IMR-90 (cell line): ENCODE results near the gene CPA3. TPM values are rescaled to one million over a fixed set of nuclear protein-coding genes. Genes with fewer than 3 reads are reported as not detected.

Experiments
- ATAC-seq: fragments of 200-7000 bp; cut with Tn5 transposase; 2 replicates; pipeline ENCODE4 v1.9.1; 2020; ENCODE audit warnings: low read depth, mild to moderate bottlenecking, moderate library complexity
- BruUV-seq: library from RNA; stranded (reverse); fragments of 400-500 nt; replicated peaks from 2 replicates; lab custom pipeline; 2021; lab: Mats Ljungman, UMichigan
- CTCF ChIA-PET: fragments of 300-600 bp; formaldehyde crosslinking; extraction: SDS; loops from one replicate; lab custom pipeline; 2021; ENCODE audit warnings: antibody characterized with exemption; lab: Yijun Ruan, JAX
- POLR2A ChIA-PET: fragments of 300-600 bp; sonication (Branson Sonifier 250); formaldehyde crosslinking; loops from one replicate; lab custom pipeline; 2022; ENCODE audit warnings: antibody characterized with exemption; ENCODE audit not compliant: unreplicated experiment; lab: Charles Lee
- DNase-seq: peaks from one replicate; pipeline ENCODE4 v3.0.0; 2013
- H2AFZ ChIP-seq: replicated peaks from 2 replicates; pipeline ENCODE3; 2013; ENCODE audit warnings: low read length, mild to moderate bottlenecking; ENCODE audit not compliant: poor library complexity
- H2AK5ac ChIP-seq: 2 replicates; pipeline ENCODE4 v1.6.1; 2013; ENCODE audit warnings: low read depth, low read length, inconsistent platforms
- H2AK9ac ChIP-seq: replicated peaks from 2 replicates; pipeline ENCODE3; 2013; ENCODE audit warnings: mild to moderate bottlenecking, low read depth, low read length, moderate library complexity; ENCODE audit not compliant: poor library complexity
- H2BK120ac ChIP-seq: 2 replicates; pipeline ENCODE4 v1.6.1; 2013; ENCODE audit warnings: low read depth, low read length, inconsistent platforms
- H2BK15ac ChIP-seq: 3 replicates; pipeline ENCODE4 v1.6.1; 2013; ENCODE audit warnings: low read depth, low read length, inconsistent platforms
- H2BK20ac ChIP-seq: 2 replicates; pipeline ENCODE4 v1.6.1; 2013; ENCODE audit warnings: low read depth, mild to moderate bottlenecking, inconsistent platforms, low read length, moderate library complexity
- H2BK5ac ChIP-seq: 2 replicates; pipeline ENCODE4 v1.6.1; 2013; ENCODE audit warnings: mild to moderate bottlenecking, low read depth, low read length, inconsistent platforms; ENCODE audit not compliant: poor library complexity, severe bottlenecking
- H3K14ac ChIP-seq: replicated peaks from 2 replicates; pipeline ENCODE4 v1.6.1; 2013; ENCODE audit warnings: low read depth, low read length, inconsistent platforms
- H3K18ac ChIP-seq: 2 replicates; pipeline ENCODE4 v1.6.1; 2013; ENCODE audit warnings: low read depth, low read length, control low read depth
- H3K23ac ChIP-seq: 2 replicates; pipeline ENCODE4 v1.6.1; 2013; ENCODE audit warnings: low read depth, low read length, inconsistent platforms
- H3K27ac ChIP-seq: 2 replicates; pipeline ENCODE4 v1.5.1; 2013; ENCODE audit warnings: mild to moderate bottlenecking, control low read depth, low read length; ENCODE audit not compliant: insufficient read depth
- H3K27me3 ChIP-seq: 2 replicates; pipeline ENCODE4 v1.6.1; 2013; ENCODE audit warnings: low read length; ENCODE audit not compliant: control insufficient read depth, insufficient read depth
- H3K36me3 ChIP-seq: 2 replicates; pipeline ENCODE4 v1.6.1; 2013; ENCODE audit warnings: low read length, mixed read lengths; ENCODE audit not compliant: control insufficient read depth, insufficient read depth
- H3K4ac ChIP-seq: 2 replicates; pipeline ENCODE4 v1.6.1; 2013; ENCODE audit warnings: low read depth, low read length, inconsistent platforms
- H3K4me1 ChIP-seq: 2 replicates; pipeline ENCODE4 v1.6.1; 2013; ENCODE audit warnings: low read length, mixed read lengths; ENCODE audit not compliant: control insufficient read depth, insufficient read depth
- H3K4me2 ChIP-seq: 2 replicates; pipeline ENCODE4 v1.6.1; 2013; ENCODE audit warnings: low read depth, mild to moderate bottlenecking, control low read depth, low read length, moderate library complexity
- H3K4me3 ChIP-seq: 2 replicates; pipeline ENCODE4 v1.5.1; 2013; ENCODE audit warnings: low read depth, mild to moderate bottlenecking, control low read depth, low read length, moderate library complexity; ENCODE audit not compliant: insufficient read depth
- H3K56ac ChIP-seq: 2 replicates; pipeline ENCODE4 v1.6.1; 2013; ENCODE audit warnings: low read length, inconsistent platforms; ENCODE audit not compliant: insufficient read depth; ENCODE audit errors: extremely low read depth
- H3K79me1 ChIP-seq, 2 experiments: 2 replicates each; pipeline ENCODE4 v1.6.1; 2013; ENCODE audit warnings: low read length in 2 of 2, inconsistent platforms in 1 of 2, low read depth in 1 of 2
- H3K9ac ChIP-seq: 2 replicates; pipeline ENCODE4 v1.6.1; 2013; ENCODE audit warnings: low read depth, low read length, control low read depth
- H3K9me1 ChIP-seq: 2 replicates; pipeline ENCODE4 v1.6.1; 2013; ENCODE audit warnings: low read length, inconsistent platforms; ENCODE audit not compliant: insufficient read depth
- H3K9me3 ChIP-seq: 2 replicates; pipeline ENCODE4 v1.6.1; 2013; ENCODE audit warnings: low read length; ENCODE audit not compliant: control insufficient read depth, insufficient read depth
- H4K20me1 ChIP-seq: 2 replicates; pipeline ENCODE4 v1.6.1; 2013; ENCODE audit warnings: low read length, inconsistent platforms; ENCODE audit not compliant: insufficient read depth
- H4K5ac ChIP-seq: 2 replicates; pipeline ENCODE4 v1.6.1; 2013; ENCODE audit warnings: mild to moderate bottlenecking, low read depth, low read length, control low read depth
- H4K8ac ChIP-seq, 2 experiments: 2 replicates each; pipeline ENCODE4 v1.6.1; 2013; ENCODE audit warnings: low read depth in 2 of 2, low read length in 2 of 2, control low read depth in 1 of 2, inconsistent platforms in 1 of 2
- H4K91ac ChIP-seq: 2 replicates; pipeline ENCODE4 v1.6.1; 2013; ENCODE audit warnings: low read depth, low read length, inconsistent platforms; ENCODE audit not compliant: insufficient read depth
- CEBPB ChIP-seq: IDR thresholded peaks from 2 replicates; pipeline ENCODE4 v1.6.1; 2012; ENCODE audit warnings: low read depth, low read length, improper control_type of control experiment
- CHD1 ChIP-seq: IDR thresholded peaks from 2 replicates; pipeline ENCODE4 v1.6.1; 2012; ENCODE audit warnings: low read depth, low read length, improper control_type of control experiment
- FOS ChIP-seq: fragments of 150-350 bp; IDR thresholded peaks from 2 replicates; pipeline ENCODE4 v1.6.1; 2016; ENCODE audit warnings: low read depth, low read length
- MAFK ChIP-seq: IDR thresholded peaks from 2 replicates; pipeline ENCODE4 v1.6.1; 2012; ENCODE audit warnings: low read depth, low read length, improper control_type of control experiment
- MAZ ChIP-seq: IDR thresholded peaks from 2 replicates; pipeline ENCODE4 v1.6.1; 2012; ENCODE audit warnings: low read depth, mild to moderate bottlenecking, low read length, improper control_type of control experiment, moderate library complexity, borderline replicate concordance
- MXI1 ChIP-seq: IDR thresholded peaks from 2 replicates; pipeline ENCODE4 v1.6.1; 2012; ENCODE audit warnings: low read depth, mild to moderate bottlenecking, low read length, moderate library complexity, borderline replicate concordance
- RAD21 ChIP-seq: IDR thresholded peaks from 2 replicates; pipeline ENCODE4 v1.6.1; 2012; ENCODE audit warnings: low read length, improper control_type of control experiment
- RCOR1 ChIP-seq: IDR thresholded peaks from 2 replicates; pipeline ENCODE4 v1.6.1; 2012; ENCODE audit warnings: mild to moderate bottlenecking, low read length, improper control_type of control experiment; ENCODE audit not compliant: insufficient replicate concordance
- RFX5 ChIP-seq: IDR thresholded peaks from 2 replicates; pipeline ENCODE4 v1.8.0; 2012; ENCODE audit warnings: low read depth, mild to moderate bottlenecking, low read length, moderate library complexity
- SMC3 ChIP-seq: fragments of 150-350 bp; IDR thresholded peaks from 2 replicates; pipeline ENCODE4 v1.6.1; 2016; ENCODE audit warnings: low read depth, mild to moderate bottlenecking, antibody characterized with exemption, low read length, moderate library complexity
- USF2 ChIP-seq: fragments of 150-350 bp; IDR thresholded peaks from 2 replicates; pipeline ENCODE4 v1.6.1; 2017; ENCODE audit warnings: mild to moderate bottlenecking, antibody characterized with exemption, low read length, low read depth
- WGBS, 2 experiments: methylation state at CpG; one replicate each; pipeline versions ENCODE4 v1.1.5 to v1.1.7; 2013; ENCODE audit warnings: missing lambda C conversion rate in 2 of 2; ENCODE audit not compliant: insufficient read length in 1 of 2; ENCODE audit errors: extremely low coverage in 2 of 2; 5-methylcytosine and 5-hydroxymethylcytosine counted together
- dilution Hi-C: fragments of 300-500 bp; cut with HindIII; formaldehyde crosslinking; loops from one replicate; pipeline ENCODE4 v1.14.3; 2018; ENCODE audit warnings: low sequenced_read_pairs; ENCODE audit not compliant: unreplicated experiment
- in situ Hi-C: fragments of 300-500 bp; cut with MboI; formaldehyde crosslinking; loops from 3 replicates; pipeline ENCODE4 v1.14.3; 2019; ENCODE audit warnings: low sequenced_read_pairs, inconsistent platforms, mixed read lengths
- intact Hi-C: fragments of 100-400 bp; cut with micrococcal nuclease; formaldehyde crosslinking; loops from 2 replicates; pipeline ENCODE4 v1.10.0; 2022
- polyA plus RNA-seq, 3 experiments: library from polyadenylated mRNA; depleted of rRNA; stranded (reverse); fragments of >200 nt; gene quantifications; 2 replicates each; pipeline ENCODE4 v1.2.3, GENCODE V29; 2012; ENCODE audit warnings: low replicate concordance in 1 of 3
- total RNA-seq: library from RNA; depleted of rRNA; stranded (reverse); fragments of >200 nt; gene quantifications from 2 replicates; pipeline ENCODE4 v1.2.3, GENCODE V29; 2012
- TF ChIP-seq, protein P1 (sequence below): conservative IDR thresholded peaks from 2 replicates; pipeline ENCODE4 v1.5.1; 2012; ENCODE audit warnings: mild to moderate bottlenecking, low read depth, low read length, improper control_type of control experiment

CPA3 gene
- total and polyA plus RNA-seq, 2 of the 4 experiments (the other 2 are of a cell fraction), result 0.07 TPM; not detected in 1

DNA sequence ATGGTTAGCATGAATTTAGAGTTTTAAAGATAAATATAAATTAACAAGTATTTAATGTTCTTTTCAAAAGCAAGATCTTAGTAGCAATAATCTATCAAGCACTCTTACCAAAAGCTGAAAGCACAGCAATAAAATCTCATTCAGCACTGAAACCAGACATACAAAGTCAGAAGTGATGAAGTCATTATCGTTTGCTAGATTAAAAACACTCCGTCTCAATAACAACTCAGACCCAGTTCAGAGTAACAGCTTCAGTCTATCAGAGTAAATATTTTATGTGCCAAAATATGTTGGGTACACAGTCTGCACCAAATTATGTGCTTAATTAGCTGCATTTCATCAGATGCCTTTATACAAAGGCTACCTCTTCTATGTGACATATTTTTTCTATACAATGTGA, 41.6 kb downstream of the CPA3 start:
- ATAC-seq (no peak), DNase-seq (no peak)
- Histone ChIP-seq H3K4me3 (no peak overlapping the region), H2BK20ac (no peak overlapping the region), H3K9ac (no peak overlapping the region), H3K9me1 (0 out of 2 replicates have a peak, but pooled peaks cover 3% of the 10 kb centered on the region), H4K91ac (no peak overlapping the region), H4K20me1 (no peaks in the 10 kb centered on the region), H2AK9ac (no peak overlapping the region), H2AK5ac (no peak overlapping the region), H3K18ac (no peak overlapping the region), H3K27me3 (0 out of 2 replicates have a peak, but pooled peaks cover 2% of the 10 kb centered on the region), H2BK120ac (no peak overlapping the region), H2BK5ac (no peak overlapping the region), H3K4ac (no peak overlapping the region), H2BK15ac (no peak overlapping the region), H3K79me1 (no peaks in the 10 kb centered on the region), H4K8ac (no peak overlapping the region), H3K27ac (no peak overlapping the region), H3K56ac (no peak overlapping the region), H2AFZ (no peak overlapping the region), H3K4me2 (no peak overlapping the region), H3K14ac (no peak overlapping the region), H3K9me3 (no peaks in the 10 kb centered on the region), H3K4me1 (peaks cover 2% of the 10 kb centered on the region), H3K23ac (no peak overlapping the region), H3K36me3 (no peaks in the 10 kb centered on the region), H4K5ac (no peak overlapping the region)
- dilution Hi-C loops (no loop called here), intact Hi-C loops (no loop called here), in situ Hi-C loops (no loop called here)
- no CpG with 5 or more reads among the region's 2 CpGs for WGBS, 2 experiments
- BruUV-seq, result no TSS peak
- TF ChIP-seq RAD21, result no peak
- TF ChIP-seq, protein P1, sequence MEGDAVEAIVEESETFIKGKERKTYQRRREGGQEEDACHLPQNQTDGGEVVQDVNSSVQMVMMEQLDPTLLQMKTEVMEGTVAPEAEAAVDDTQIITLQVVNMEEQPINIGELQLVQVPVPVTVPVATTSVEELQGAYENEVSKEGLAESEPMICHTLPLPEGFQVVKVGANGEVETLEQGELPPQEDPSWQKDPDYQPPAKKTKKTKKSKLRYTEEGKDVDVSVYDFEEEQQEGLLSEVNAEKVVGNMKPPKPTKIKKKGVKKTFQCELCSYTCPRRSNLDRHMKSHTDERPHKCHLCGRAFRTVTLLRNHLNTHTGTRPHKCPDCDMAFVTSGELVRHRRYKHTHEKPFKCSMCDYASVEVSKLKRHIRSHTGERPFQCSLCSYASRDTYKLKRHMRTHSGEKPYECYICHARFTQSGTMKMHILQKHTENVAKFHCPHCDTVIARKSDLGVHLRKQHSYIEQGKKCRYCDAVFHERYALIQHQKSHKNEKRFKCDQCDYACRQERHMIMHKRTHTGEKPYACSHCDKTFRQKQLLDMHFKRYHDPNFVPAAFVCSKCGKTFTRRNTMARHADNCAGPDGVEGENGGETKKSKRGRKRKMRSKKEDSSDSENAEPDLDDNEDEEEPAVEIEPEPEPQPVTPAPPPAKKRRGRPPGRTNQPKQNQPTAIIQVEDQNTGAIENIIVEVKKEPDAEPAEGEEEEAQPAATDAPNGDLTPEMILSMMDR, result no peak
- no peak for TF ChIP-seq SMC3
- no peak for TF ChIP-seq MAFK
- no peak for TF ChIP-seq RCOR1
- TF ChIP-seq FOS, result no peak
- no peak for TF ChIP-seq CHD1
- no peak for TF ChIP-seq MAZ
- TF ChIP-seq RFX5, result no peak
- no peak for TF ChIP-seq CEBPB
- no peak for TF ChIP-seq MXI1
- TF ChIP-seq USF2, result no peak
- ChIA-PET CTCF (no interaction called here), POLR2A (no interaction called here)
